Stomach (tissue), 19 donors: ENCODE results near the gene TTC32. TPM values are rescaled to one million over a fixed set of nuclear protein-coding genes. Genes with fewer than 3 reads are reported as not detected.

Experiments
- DNase-seq, 2 donors: peaks; one replicate each; pipeline versions ENCODE4 v3.0.0 to v3.0.0-alpha.2; 2013 to 2019
- H3K27ac ChIP-seq, 5 donors: fragments of 200-600 bp in 4 of 5; sonication (generic) in 4 of 5; one replicate each; pipeline ENCODE4 v1.5.1; 2013 to 2019; ENCODE audit warnings: mild to moderate bottlenecking in 1 of 5, moderate library complexity in 1 of 5
- H3K27me3 ChIP-seq, 3 donors: fragments of 200-600 bp; sonication (generic); one replicate each; pipeline ENCODE4 v1.5.1; 2017 to 2019; ENCODE audit warnings: mixed run types in 1 of 3
- H3K36me3 ChIP-seq, 4 donors: fragments of 200-600 bp; sonication (generic); 1 replicate in 3 of 4; 2 replicates in 1 of 4; pipeline ENCODE4 v1.5.1; 2016 to 2019
- H3K4me1 ChIP-seq, 4 donors: fragments of 200-600 bp; sonication (generic); one replicate each; pipeline ENCODE4 v1.5.1; 2016 to 2019
- H3K4me3 ChIP-seq, 4 donors: fragments of 200-600 bp; sonication (generic) in 3 of 4; one replicate each; pipeline ENCODE4 v1.5.1; 2016 to 2019; ENCODE audit warnings: mild to moderate bottlenecking in 1 of 4
- H3K9me3 ChIP-seq, 4 donors: fragments of 200-600 bp; sonication (generic); one replicate each; pipeline ENCODE4 v1.5.1; 2016 to 2019
- EP300 ChIP-seq: sonication (generic); formaldehyde crosslinking; IDR thresholded peaks from one replicate; pipeline ENCODE4 v1.6.1; 2017; ENCODE audit warnings: antibody characterized with exemption
- POLR2A ChIP-seq, 4 donors: fragments of 450-650 bp; IDR thresholded peaks; one replicate each; pipeline ENCODE4 v1.6.1; 2016; ENCODE audit warnings: antibody characterized with exemption in 4 of 4, control low read depth in 2 of 4, mild to moderate bottlenecking in 1 of 4, moderate library complexity in 1 of 4
- POLR2AphosphoS5 ChIP-seq, 3 donors: sonication (generic); formaldehyde crosslinking; IDR thresholded peaks; one replicate each; pipeline ENCODE4 v1.6.1; 2016; ENCODE audit warnings: antibody characterized with exemption in 3 of 3
- WGBS, 5 donors: extraction: QIAGEN DNeasy Blood & Tissue Kit in 3 of 5; methylation state at CpG; one replicate each; pipeline versions ENCODE4 v1.1.5 to v1.1.7; 2013 to 2018; 5-methylcytosine and 5-hydroxymethylcytosine counted together
- intact Hi-C: fragments of 100-400 bp; cut with DNase I; formaldehyde crosslinking; loops from one replicate; pipeline ENCODE4 v1.15.1; 2023; ENCODE audit warnings: low total_unique reads
- long read RNA-seq, 10 donors: transcript quantifications; one replicate each; lab custom pipeline, GENCODE V29; 2026
- polyA plus RNA-seq, 3 donors: library from polyadenylated mRNA; stranded (reverse); fragments of 200-250 nt; gene quantifications; one replicate each; pipeline ENCODE4 v1.2.3, GENCODE V29; 2013
- total RNA-seq, 5 donors: library from RNA; depleted of rRNA; stranded (reverse); fragments of >200 nt; gene quantifications; one replicate each; pipeline versions ENCODE4 v1.1.0 to v1.2.3, GENCODE V29; 2014 to 2016
- TF ChIP-seq, protein P1 (sequence below), 7 experiments: fragments of 450-650 bp in 4 of 7; fragments of 200-600 bp in 3 of 7; sonication (generic) in 3 of 7; IDR thresholded peaks; one replicate each; pipeline ENCODE4 v1.5.1; 2016 to 2019; ENCODE audit warnings: antibody characterized with exemption in 7 of 7, control low read depth in 2 of 7, mild to moderate bottlenecking in 1 of 7
- donor health status: healthy with polysubstance abuse.
- donor health status: Bipolar disorder and iron deficiency.
- donor health status: healthy.

TTC32 gene
- total RNA-seq (10 to 100 TPM in 3 of 5 donors, 1 to 10 TPM in 1, not detected in 1; 5.5 to 35.4 (median 18.9) TPM), polyA plus RNA-seq (10 to 100 TPM in 2 of 3 donors, 1 to 10 TPM in 1; 4.1 to 23.8 (median 19.1) TPM)
- long read RNA-seq, donor 1, partial matches to known transcripts: 6 of 8 reads
- long read RNA-seq, donor 1, other reads (novel, unspliced or antisense): 0 of 8 reads
- long read RNA-seq, donor 2, partial matches to known transcripts: 0 of 5 reads
- long read RNA-seq, donor 2, other reads (novel, unspliced or antisense): 0 of 5 reads
- long read RNA-seq, donor 3: 0 reads
- long read RNA-seq, donor 4: 0 reads
- long read RNA-seq, donor 5, partial matches to known transcripts: 0 of 6 reads
- long read RNA-seq, donor 5, other reads (novel, unspliced or antisense): 0 of 6 reads
- long read RNA-seq, donor 6: 0 reads
- long read RNA-seq, donor 7, partial matches to known transcripts: 5 of 5 reads
- long read RNA-seq, donor 7, other reads (novel, unspliced or antisense): 0 of 5 reads
- long read RNA-seq, donor 8, transcript TTC32-204 (2 exons, 710 nt): major isoform, 5 of 8 reads
- long read RNA-seq, donor 8, partial matches to known transcripts: 0 of 8 reads
- long read RNA-seq, donor 8, other reads (novel, unspliced or antisense): 0 of 8 reads
- long read RNA-seq, donor 9, partial matches to known transcripts: 7 of 11 reads
- long read RNA-seq, donor 9, other reads (novel, unspliced or antisense): 0 of 11 reads
- long read RNA-seq, donor 10, partial matches to known transcripts: 0 of 2 reads
- long read RNA-seq, donor 10, other reads (novel, unspliced or antisense): 0 of 2 reads

DNA sequence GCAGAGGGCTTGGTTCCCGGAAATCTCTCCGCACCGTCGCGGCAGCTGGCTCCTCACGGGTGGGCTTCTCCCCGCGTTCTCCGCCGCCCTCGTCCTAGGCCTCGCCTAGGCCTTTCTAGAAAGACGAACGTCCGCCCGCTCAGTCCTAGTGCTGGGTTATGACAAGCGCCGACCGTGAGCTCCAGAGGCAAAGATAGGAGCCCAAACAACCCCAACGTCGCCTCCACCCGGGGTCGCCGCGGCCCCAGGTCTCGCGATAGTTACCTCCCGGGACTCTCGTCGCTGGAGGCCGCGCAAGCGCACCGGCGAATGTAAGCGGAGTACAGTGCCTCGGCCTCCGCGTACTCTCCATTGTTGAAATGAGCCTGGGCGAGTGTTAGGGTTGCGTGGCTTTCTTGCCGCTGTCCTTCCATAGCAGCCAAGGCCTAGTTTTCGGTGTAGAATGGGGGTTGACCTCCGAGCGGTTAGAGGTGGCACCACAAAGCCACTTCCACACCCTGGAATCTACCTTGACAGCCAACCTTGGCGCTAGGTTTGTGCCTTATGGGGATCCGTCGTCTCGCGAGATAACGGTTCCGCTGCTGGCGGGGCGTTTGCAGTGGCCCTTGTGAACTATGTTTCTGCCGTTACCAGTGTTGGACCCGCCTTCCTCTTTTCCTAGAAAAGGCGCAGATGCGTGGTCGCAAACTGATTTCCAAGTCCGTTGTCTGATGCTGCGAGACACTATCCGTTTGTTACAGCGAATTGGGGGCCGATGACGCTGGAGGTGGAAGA, at the start of gene TTC32:
TTC32 (minus strand) TSS at position 542 of the 774 bp plus-strand sequence; CDS start at position 413, 129 bp downstream.
- peaks cover 0 to 4% (median 0%) of the 10 kb centered on the region in 4 donors for H3K36me3 ChIP-seq
- intact Hi-C loops: no loop called here
- DNase-seq: peak; percentile 93 to 97
- WGBS, 5 donors: 0 to 1% (median 1%) methylated on average over 38 to 65 of the region's 65 CpGs
- H3K4me1 ChIP-seq: peaks cover 29 to 49% (median 40%) of the 10 kb centered on the region in 4 donors
- peak within 1 kb of the TSS; percentile 76 to 88 (median 84) for H3K4me3 ChIP-seq
- no peaks in the 10 kb centered on the region for H3K9me3 ChIP-seq
- H3K27me3 ChIP-seq: no peaks in the 10 kb centered on the region
- peak within 1 kb of the TSS; percentile 89 to 96 (median 94) for H3K27ac ChIP-seq
- TF ChIP-seq POLR2AphosphoS5 (IDR thresholded peaks at IDR 0.05): peak; percentile 58 to 81 (median 67)
- TF ChIP-seq, protein P1, sequence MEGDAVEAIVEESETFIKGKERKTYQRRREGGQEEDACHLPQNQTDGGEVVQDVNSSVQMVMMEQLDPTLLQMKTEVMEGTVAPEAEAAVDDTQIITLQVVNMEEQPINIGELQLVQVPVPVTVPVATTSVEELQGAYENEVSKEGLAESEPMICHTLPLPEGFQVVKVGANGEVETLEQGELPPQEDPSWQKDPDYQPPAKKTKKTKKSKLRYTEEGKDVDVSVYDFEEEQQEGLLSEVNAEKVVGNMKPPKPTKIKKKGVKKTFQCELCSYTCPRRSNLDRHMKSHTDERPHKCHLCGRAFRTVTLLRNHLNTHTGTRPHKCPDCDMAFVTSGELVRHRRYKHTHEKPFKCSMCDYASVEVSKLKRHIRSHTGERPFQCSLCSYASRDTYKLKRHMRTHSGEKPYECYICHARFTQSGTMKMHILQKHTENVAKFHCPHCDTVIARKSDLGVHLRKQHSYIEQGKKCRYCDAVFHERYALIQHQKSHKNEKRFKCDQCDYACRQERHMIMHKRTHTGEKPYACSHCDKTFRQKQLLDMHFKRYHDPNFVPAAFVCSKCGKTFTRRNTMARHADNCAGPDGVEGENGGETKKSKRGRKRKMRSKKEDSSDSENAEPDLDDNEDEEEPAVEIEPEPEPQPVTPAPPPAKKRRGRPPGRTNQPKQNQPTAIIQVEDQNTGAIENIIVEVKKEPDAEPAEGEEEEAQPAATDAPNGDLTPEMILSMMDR (IDR thresholded peaks at IDR 0.05): peak in 2 of 7 experiments; percentile 12 to 29
- TF ChIP-seq EP300: no peak
- peak in 2 of 4 donors; percentile 65 to 77 for TF ChIP-seq POLR2A (IDR thresholded peaks at IDR 0.05)

DNA sequence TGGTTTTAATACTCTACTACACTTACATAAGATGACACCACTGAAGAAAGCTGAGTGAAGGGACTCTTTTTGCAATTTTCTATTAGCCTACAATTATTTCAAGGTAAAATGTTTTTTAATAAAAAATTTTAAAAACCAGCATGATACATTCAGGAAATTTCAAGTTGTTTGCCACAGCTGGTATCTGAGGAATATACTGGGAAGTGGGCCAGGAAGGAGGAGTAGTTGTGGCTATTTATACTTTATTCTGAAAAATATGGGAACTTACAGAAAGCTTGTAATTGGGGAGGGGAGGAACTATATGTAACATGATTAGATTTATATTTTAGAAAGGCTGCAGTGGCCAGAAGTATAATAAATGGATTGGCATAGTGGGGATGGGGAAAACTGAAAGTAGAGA, 47.3 kb upstream of the TTC32 start:
- TF ChIP-seq, protein P1 (IDR thresholded peaks at IDR 0.05): no peak
- no peak for TF ChIP-seq POLR2A (IDR thresholded peaks at IDR 0.05)
- TF ChIP-seq POLR2AphosphoS5 (IDR thresholded peaks at IDR 0.05): no peak
- intact Hi-C loops: no loop called here
- no peaks in the 10 kb centered on the region for H3K9me3 ChIP-seq
- no peaks in the 10 kb centered on the region for H3K27me3 ChIP-seq
- no peak overlapping the region for H3K4me3 ChIP-seq
- no peak overlapping the region for H3K27ac ChIP-seq
- peaks cover 0 to 29% (median 15%) of the 10 kb centered on the region in 4 donors for H3K36me3 ChIP-seq
- DNase-seq: peak in 1 of 2 donors; percentile 45
- H3K4me1 ChIP-seq: no peaks in the 10 kb centered on the region

DNA sequence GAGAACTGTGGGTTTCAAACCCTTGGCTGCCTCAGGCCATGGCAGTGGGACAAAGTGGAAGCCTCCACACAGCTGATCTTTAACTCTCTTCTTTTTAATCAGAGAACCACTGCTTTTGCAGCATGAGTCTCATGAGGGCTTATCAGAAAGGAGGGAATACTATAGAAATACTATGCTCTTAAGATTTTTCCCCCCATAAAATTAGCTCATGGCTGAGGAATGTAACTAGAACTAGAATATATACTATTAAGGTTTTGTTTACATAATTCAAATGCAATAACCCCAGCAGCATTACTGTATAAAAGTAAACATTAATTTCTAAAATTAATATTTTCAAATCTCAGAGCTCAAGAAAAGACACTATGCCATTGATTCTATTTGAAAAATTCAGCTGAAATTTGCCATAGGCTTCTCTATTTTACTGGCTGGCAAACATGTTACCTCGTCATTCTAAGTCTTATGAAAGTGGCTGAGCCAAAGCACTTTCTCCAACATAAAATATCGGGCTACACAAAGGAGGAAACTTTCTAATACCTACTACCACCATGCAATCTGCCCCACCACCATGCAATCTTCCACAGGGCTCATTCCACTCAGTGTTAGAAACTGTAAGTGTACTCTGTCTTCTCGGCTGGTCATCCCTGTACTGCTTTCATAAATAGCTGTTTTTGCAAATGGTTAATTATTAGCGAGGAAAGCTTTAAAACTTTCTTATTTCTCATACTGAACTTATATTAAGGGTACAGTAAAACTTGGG, 45.6 kb upstream of the TTC32 start:
- 85 to 95% (median 93%) methylated on average over 4 of the region's 4 CpGs for WGBS, 5 donors
- DNase-seq: no peak
- H3K36me3 ChIP-seq: peaks cover 0 to 28% (median 15%) of the 10 kb centered on the region in 4 donors
- H3K27ac ChIP-seq: no peak overlapping the region
- intact Hi-C loops: no loop called here
- TF ChIP-seq POLR2A (IDR thresholded peaks at IDR 0.05) (no peak), EP300 (no peak), POLR2AphosphoS5 (IDR thresholded peaks at IDR 0.05) (no peak)
- TF ChIP-seq, protein P1 (IDR thresholded peaks at IDR 0.05): no peak
- H3K9me3 ChIP-seq: no peaks in the 10 kb centered on the region
- no peak overlapping the region for H3K4me3 ChIP-seq
- no peaks in the 10 kb centered on the region for H3K27me3 ChIP-seq
- H3K4me1 ChIP-seq: peaks cover 0 to 8% (median 0%) of the 10 kb centered on the region in 4 donors
